A673 (cell line): ENCODE data around the gene ANKRD61. TPM values are rescaled to one million over a fixed set of nuclear protein-coding genes. Genes with fewer than 3 reads are reported as not detected.

Experiments used
- BruUV-seq: library from RNA; stranded (reverse); fragments of 400-500 nt; replicated peaks from 2 replicates; lab custom pipeline; 2021; lab: Mats Ljungman, UMichigan
- CTCF ChIA-PET: fragments of 300-600 bp; sonication (Branson Sonifier 250); formaldehyde crosslinking; loops from one replicate; lab custom pipeline; 2022; ENCODE audit warnings: antibody characterized with exemption; lab: Charles Lee
- POLR2A ChIA-PET: fragments of 300-600 bp; sonication (Branson Sonifier 250); formaldehyde crosslinking; loops from one replicate; lab custom pipeline; 2022; ENCODE audit warnings: antibody characterized with exemption; ENCODE audit not compliant: low non-redundant PET; lab: Charles Lee
- DNase-seq: peaks from one replicate; pipeline ENCODE4 v3.0.0-alpha.2; 2015; ENCODE audit warnings: low spot score
- H3K27ac ChIP-seq: fragments of 200-600 bp; sonication (generic); 2 replicates; pipeline ENCODE4 v1.5.1; 2016; ENCODE audit warnings: mixed run types, low read depth, mild to moderate bottlenecking, mixed read lengths, antibody characterized with exemption, low read length; ENCODE audit not compliant: poor library complexity, severe bottlenecking
- H3K27me3 ChIP-seq: fragments of 200-600 bp; sonication (generic); replicated peaks from 2 replicates; pipeline ENCODE4 v1.6.1; 2017; ENCODE audit warnings: mixed run types, low read depth, mild to moderate bottlenecking, mixed read lengths, antibody characterized with exemption, low read length; ENCODE audit not compliant: insufficient read depth, poor library complexity
- H3K36me3 ChIP-seq: fragments of 200-600 bp; sonication (generic); 2 replicates; pipeline ENCODE4 v1.6.1; 2016; ENCODE audit warnings: mixed run types, mild to moderate bottlenecking, mixed read lengths, antibody characterized with exemption, low read length; ENCODE audit not compliant: insufficient read depth, poor library complexity, severe bottlenecking
- H3K4me1 ChIP-seq: fragments of 200-600 bp; sonication (generic); 2 replicates; pipeline ENCODE4 v1.6.1; 2017; ENCODE audit warnings: mixed run types, mild to moderate bottlenecking, mixed read lengths, antibody characterized with exemption, low read length; ENCODE audit not compliant: insufficient read depth, poor library complexity, severe bottlenecking
- H3K4me3 ChIP-seq: fragments of 200-600 bp; sonication (generic); 2 replicates; pipeline ENCODE4 v1.5.1; 2016; ENCODE audit warnings: low read depth, mixed run types, mild to moderate bottlenecking, mixed read lengths, low read length; ENCODE audit not compliant: poor library complexity, severe bottlenecking
- H3K9me3 ChIP-seq: fragments of 200-600 bp; sonication (generic); 2 replicates; pipeline ENCODE4 v1.6.1; 2016; ENCODE audit warnings: mixed run types, low read depth, mild to moderate bottlenecking, mixed read lengths, antibody characterized with exemption, low read length; ENCODE audit not compliant: poor library complexity, severe bottlenecking
- CTCF ChIP-seq: fragments of 300-800, 200-600 bp; sonication (generic); conservative IDR thresholded peaks from 2 replicates; pipeline ENCODE4 v1.5.1; 2017; ENCODE audit warnings: low read depth, mild to moderate bottlenecking, antibody characterized with exemption, low read length, moderate library complexity, mixed read lengths
- EZH2 ChIP-seq: fragments of 200-600 bp; sonication (generic); IDR thresholded peaks from 2 replicates; pipeline ENCODE4 v1.6.1; 2017; ENCODE audit warnings: borderline replicate concordance, low read depth, mild to moderate bottlenecking, mixed read lengths, antibody characterized with exemption, low read length; ENCODE audit not compliant: poor library complexity, severe bottlenecking
- intact Hi-C: fragments of 100-400 bp; cut with micrococcal nuclease; formaldehyde crosslinking; loops from one replicate; pipeline ENCODE4 v1.10.0; 2022; ENCODE audit not compliant: unreplicated experiment
- total RNA-seq: library from RNA; stranded (reverse); gene quantifications from 2 replicates; pipeline ENCODE4 v1.2.3, GENCODE V29; 2021

The ANKRD61 gene
- total RNA-seq, 1 experiment from 2014 or later: 1.1 TPM

- no peaks in the 10 kb centered on the region for H3K9me3 ChIP-seq
- no peak overlapping the region for H3K4me3 ChIP-seq
- ChIA-PET CTCF (no interaction called here), POLR2A (no interaction called here)
- intact Hi-C loops: no loop called here
- no peaks in the 10 kb centered on the region for H3K4me1 ChIP-seq
- H3K27ac ChIP-seq: no peak overlapping the region
- no peaks in the 10 kb centered on the region for H3K27me3 ChIP-seq
- no TSS peak for BruUV-seq
- TF ChIP-seq CTCF (no peak), EZH2 (no peak)
- H3K36me3 ChIP-seq: peaks cover 62% of the 10 kb centered on the region
- DNase-seq: no peak
Measured at GRCh38 chr7:6027806-6028365, 3.3 kb upstream of the ANKRD61 start.

GRCh38 chr7:6028563-6028962 is 2.6 kb upstream of the ANKRD61 start:
- BruUV-seq: no TSS peak
- intact Hi-C loops: no loop called here
- Histone ChIP-seq H3K36me3 (peaks cover 60% of the 10 kb centered on the region), H3K27ac (no peak overlapping the region), H3K4me1 (no peaks in the 10 kb centered on the region), H3K9me3 (no peaks in the 10 kb centered on the region), H3K4me3 (no peak overlapping the region), H3K27me3 (no peaks in the 10 kb centered on the region)
- ChIA-PET POLR2A (no interaction called here), CTCF (no interaction called here)
- no peak for DNase-seq
- TF ChIP-seq CTCF: no peak
- no peak for TF ChIP-seq EZH2

GRCh38 chr7:6031567-6031966 is 391 bp downstream of the ANKRD61 start:
- ChIA-PET POLR2A (no interaction called here), CTCF (no interaction called here)
- TF ChIP-seq EZH2 (no peak), CTCF (no peak)
- no peak overlapping the region for H3K4me3 ChIP-seq
- no peaks in the 10 kb centered on the region for H3K9me3 ChIP-seq
- intact Hi-C loops: no loop called here
- H3K27ac ChIP-seq: no peak overlapping the region
- H3K36me3 ChIP-seq: peaks cover 52% of the 10 kb centered on the region
- H3K4me1 ChIP-seq: no peaks in the 10 kb centered on the region
- no peak for DNase-seq
- BruUV-seq: no TSS peak
- no peaks in the 10 kb centered on the region for H3K27me3 ChIP-seq
